ENCODE data around the gene POLR2L.

Gene POLR2L

GRCh38 chr11:868394-868793 lies 26.1 kb upstream of the POLR2L start:
- DNase-seq: no peak

- DNase-seq: no peak
These were observed 25.6 kb upstream of the POLR2L start for GRCh38 chr11:867856-868358.

DNA sequence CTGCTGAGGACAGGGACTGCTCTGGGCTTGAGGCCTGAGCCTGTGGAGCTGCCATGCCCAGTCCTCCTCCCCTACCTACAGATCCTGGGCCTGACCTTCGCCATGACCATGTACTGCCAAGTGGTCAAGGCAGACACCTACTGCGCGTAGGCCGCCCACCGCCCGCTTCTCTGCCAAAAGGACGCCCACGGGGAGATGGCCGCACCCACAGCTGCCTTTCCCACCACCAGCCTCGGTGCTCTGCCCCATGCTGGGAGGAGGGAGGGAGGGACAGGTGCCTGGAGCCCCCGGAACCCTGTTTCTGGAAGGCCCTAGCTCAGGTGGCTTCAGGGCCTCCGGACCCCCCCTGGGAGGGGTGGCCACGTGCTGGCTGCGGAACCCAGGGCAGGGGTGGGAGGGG lies 24.2 kb upstream of the POLR2L start:
- DNase-seq: no peak

DNA sequence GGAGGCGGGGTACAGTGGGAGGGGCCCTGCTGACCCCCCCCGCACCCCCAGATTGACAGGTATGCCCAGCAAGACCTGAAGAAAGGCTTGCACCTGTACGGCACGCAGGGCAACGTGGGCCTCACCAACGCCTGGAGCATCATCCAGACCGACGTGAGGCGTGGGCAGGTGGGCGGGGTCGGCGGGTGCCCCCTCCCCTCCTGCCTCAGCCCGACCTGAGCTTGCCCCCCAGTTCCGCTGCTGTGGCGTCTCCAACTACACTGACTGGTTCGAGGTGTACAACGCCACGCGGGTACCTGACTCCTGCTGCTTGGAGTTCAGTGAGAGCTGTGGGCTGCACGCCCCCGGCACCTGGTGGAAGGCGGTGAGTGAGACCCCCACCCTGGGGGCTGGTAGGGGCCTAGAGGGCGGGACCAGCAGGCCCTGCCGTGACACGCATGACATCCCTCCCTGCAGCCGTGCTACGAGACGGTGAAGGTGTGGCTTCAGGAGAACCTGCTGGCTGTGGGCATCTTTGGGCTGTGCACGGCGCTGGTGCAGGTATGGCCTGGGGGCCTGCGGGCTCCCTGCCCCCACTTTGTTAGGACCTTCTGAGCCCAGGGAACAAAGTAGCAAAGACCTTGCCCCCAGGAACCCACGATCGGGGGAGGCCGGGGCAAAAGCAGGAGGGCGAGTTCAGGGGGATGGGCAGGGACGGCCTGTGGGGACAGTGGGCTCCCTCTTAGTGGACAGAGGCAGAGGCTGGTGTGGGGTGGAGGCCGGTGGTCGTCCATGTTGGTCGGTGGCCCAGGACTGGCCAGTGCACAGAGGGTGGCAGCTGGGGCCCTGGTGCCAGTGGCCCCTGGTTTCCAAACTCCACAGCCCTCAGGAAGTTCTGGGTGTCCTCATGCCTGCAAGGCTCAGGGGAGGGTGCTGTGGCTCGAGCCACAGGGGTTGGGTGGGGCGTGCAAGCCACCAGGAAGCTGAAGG lies 23.4 kb upstream of the POLR2L start:
- DNase-seq: no peak

- DNase-seq: no peak
These were observed 22.6 kb upstream of the POLR2L start for GRCh38 chr11:864898-865297.

GRCh38 chr11:863910-864827 lies 21.8 kb upstream of the POLR2L start:
- DNase-seq: no peak

GRCh38 chr11:863023-863909 lies 20.9 kb upstream of the POLR2L start:
- DNase-seq: no peak

GRCh38 chr11:862696-863022 lies 20.3 kb upstream of the POLR2L start:
- DNase-seq: no peak

DNA sequence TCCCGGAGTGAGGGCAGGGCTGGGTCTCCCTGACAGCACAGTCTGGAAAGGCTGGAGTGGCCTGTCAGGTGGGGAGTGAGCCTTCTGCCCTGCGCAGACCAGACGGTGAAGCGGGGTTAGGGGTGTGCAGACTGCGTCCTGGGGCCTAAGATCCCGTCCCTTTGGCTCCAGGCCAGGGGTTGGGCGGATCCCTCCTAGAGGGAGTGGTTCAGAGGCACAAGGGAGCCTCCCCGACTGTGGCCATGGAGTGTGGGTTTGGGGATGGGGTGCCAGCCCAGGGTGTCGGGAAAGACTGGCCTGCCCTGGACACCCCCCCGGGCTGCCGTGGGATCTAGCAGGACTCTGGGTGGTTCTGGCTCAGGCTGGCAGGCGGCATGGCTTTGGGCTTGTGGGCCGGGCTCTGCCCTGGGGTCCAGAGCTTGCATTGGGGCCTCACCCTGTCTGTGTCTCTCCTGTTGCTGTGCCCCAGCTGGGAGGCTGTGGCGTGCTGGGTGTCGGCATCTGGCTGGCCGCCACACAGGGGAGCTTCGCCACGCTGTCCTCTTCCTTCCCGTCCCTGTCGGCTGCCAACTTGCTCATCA lies 19.8 kb upstream of the POLR2L start:
- DNase-seq: no peak

DNA sequence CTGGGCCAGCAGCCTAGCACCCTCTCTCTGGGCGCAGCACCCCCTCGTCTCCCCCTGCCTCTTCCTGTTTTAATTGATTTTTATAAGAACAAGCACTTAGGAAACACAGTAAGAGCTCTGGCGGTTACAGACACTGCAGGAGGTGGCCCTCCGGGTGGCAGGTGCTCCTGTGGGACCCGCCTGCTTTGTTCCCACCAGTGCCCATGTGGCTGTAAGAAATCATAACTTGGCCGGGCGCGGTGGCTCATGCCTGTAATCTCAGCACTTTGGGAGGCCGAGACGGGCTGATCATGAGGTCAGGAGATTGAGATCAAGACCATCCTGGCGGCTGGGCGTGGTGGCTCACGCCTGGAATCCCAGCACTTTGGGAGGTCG lies 18.8 kb upstream of the POLR2L start:
- DNase-seq: no peak

DNA sequence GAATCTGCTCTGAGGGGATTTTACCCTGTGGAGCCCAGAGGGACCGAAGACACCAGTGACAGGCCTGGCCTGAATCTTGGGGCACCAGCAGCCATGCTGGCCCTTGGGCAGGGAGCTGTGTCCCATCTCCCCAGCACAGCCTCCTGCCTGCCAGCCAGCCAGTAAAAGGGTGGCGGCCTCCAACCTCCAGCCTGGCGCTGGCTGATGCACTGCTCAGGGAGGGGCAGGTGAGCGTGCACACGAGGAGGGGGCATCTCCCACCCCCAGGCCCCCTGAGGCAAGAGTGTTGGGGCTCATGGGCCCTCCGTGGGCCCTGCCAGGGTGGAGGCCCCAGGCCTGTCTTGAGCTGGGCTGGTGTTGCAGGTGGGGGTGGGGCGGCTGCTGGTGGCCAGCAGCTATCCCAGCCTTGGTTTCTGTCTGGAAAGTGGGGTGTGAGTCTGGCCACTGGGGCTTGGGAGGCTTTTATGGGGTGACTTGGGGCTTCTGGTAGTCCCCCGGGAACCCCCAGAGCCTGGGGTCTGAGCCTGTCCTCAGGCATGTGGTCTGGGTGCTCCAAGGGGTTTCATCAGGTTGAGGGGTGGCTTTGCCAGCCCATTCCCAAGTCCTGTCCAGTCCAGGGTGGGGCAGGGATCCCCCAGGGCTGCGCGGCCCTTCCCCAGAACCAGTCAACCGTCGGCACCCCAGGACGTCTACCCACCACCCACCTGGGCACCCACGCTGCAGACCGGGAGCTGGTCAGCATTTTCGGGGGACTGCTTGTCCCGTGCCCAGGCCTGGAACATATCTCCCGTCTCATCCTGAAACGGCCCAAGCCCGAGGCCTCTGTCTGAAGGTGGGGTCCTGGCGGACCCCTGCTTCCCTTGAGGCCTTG lies 18.1 kb upstream of the POLR2L start:
- DNase-seq: no peak

DNA sequence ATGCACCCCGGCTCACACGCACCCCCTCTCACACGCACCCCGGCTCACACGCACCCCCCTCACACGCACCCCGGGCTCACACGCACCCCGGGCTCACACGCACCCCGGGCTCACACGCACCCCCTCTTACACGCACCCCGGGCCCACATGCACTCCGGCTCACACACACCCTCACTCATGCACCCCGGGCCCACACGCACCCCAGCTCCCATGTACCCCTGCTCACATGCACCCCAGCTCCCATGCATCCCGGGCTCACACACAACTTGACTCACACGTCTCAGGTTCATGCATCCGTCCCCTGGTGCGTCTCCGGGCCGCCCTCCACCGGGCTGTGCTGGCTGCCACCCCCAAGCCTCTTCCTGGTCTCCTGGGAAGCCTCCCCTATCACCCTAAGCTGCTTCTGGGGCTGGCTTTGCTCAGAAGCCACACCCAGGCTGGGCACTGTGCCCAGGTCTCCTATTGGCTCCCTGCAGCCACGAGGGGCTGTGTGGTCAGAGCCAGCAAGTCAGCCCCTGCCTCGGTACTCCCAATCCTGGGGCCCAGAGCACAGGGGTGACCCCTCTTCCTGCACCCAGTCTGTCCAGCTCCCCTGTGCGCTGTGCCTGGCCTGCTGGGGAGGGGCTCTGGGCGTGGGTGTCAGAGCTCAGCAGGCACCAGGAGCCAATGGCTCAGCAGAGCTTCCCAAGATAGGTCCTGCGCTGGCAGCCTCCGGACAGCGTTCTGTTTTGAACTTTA lies 17.2 kb upstream of the POLR2L start:
- peak; percentile 45 for DNase-seq

DNA sequence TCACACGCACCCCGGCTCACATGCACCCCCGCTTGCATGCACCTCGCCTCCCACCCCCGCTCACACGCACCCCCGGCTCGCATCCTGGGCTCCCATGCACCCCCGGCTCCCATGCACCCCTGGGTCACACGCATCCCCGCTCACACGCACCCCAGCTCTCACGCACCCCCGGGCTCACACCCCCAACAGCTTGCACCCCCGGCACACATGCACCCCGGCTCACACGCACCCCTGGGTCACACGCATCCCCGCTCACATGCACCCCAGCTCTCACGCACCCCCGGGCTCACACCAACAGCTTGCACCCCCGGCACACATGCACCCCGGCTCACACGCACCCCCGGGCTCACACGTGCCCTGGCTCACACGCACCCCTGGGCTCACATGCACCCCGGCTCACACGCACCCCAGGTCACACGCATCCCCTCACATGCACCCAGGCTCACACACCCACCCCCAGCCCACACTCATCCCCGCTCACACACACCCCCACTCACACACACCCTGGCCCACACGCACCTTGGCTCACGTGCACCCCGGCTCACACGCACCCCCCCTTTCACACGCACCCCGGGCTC lies 16.5 kb upstream of the POLR2L start:
- DNase-seq: no peak

GRCh38 chr11:858053-858761 lies 15.9 kb upstream of the POLR2L start:
- DNase-seq: no peak

- DNase-seq: no peak
These were observed 14.1 kb upstream of the POLR2L start for GRCh38 chr11:856397-856796.

DNA sequence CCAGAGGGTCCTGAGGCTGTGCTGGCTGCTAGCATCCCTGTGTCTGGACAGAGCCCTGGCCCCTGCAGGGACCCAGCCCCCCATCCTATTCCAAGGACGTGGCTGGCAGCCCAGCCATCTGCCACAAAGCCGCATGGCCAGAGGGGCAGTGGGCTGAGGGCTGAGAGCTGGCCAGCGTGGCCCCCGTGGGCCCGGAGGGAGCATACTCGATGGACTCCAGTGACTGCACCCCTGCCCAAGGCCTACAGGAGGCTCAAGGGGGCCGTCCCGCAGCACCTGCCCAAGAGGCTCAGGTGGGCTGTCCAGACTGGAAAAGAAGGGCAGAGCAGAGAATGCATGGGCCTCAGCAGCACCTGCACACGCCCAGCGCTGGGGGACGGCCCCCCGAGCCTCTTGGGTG lies 13.5 kb upstream of the POLR2L start:
- DNase-seq: no peak

DNA sequence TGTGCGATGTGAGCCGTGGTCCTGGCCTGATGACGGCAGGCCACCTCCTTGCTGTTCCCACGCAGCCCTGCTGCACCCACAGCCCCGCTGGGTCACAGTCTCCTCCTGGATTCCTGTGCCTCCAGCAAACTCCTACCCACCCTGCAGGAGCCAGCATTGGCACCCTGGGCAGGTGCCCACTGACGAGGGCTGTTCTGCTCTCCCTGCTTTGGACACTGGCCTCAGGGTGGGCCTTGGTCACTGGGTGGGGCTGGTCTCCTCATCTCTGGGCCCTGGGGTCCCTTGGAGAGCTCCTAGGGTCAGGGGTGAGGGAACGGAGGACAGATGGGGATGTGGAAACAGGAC lies 13.0 kb upstream of the POLR2L start:
- no peak for DNase-seq

DNA sequence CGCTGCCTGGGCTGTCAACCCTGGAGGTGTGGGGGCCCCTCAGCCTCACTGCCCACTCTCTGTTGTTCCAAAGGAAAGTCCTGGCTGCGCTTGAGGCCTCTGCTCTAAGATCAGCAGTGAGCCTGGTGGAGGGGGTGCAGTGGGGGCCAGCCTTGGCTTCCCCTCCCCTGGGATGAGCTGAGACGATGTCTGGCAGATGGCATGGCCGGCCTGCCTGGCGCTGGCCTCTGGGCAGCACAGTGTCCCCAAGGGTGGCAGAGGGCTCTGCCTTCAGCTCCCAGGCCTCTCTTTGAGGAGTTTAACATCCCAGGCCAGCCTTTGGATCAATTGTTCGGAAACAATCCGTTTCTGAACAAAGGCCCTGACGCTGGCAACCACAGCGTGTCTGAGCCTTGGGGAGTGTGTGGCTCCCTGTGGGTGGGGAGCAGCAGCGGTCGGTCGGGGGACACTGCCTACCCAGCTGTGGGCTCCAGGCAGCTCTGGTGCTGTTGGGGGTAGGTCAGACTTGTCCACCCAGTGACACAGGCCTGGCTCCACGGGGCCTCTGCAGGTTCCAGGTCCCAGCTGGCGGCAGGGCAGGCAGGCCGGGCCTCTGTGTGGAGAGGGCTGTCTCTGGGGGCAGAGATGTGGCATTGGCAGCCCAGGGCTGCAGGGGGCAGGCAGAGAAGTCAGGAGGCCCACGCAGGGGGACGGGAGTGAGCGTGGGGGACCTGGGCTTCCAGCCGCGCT lies 12.4 kb upstream of the POLR2L start:
- DNase-seq: no peak

Data from HCEC 1CT (cell line).